Kidney (tissue), 14 donors: Measurements from ENCODE around the gene SFTA2. TPM values are rescaled to one million over a fixed set of nuclear protein-coding genes. Genes with fewer than 3 reads are reported as not detected.

Source experiments
- DNase-seq, 5 donors: peaks; one replicate each; pipeline ENCODE4 v3.0.0-alpha.2; 2013 to 2020
- FAIRE-seq: peaks from 2 replicates; lab custom pipeline; 2012; peaks lifted over from hg19 to GRCh38; lab: Jason Lieb, UNC
- H3K27ac ChIP-seq, 2 donors: one replicate each; pipeline ENCODE4 v1.7.0; 2013; ENCODE audit warnings: low read depth in 2 of 2, low read length in 2 of 2, inconsistent platforms in 1 of 2
- H3K27me3 ChIP-seq: one replicate; pipeline ENCODE4 v1.7.1; 2013; ENCODE audit warnings: low read length, inconsistent platforms; ENCODE audit not compliant: control insufficient read depth, insufficient read depth
- H3K36me3 ChIP-seq, 3 donors: one replicate each; pipeline versions ENCODE4 v1.7.0 to v1.7.1; 2013; ENCODE audit warnings: low read length in 3 of 3, control low read depth in 1 of 3, inconsistent platforms in 1 of 3; ENCODE audit not compliant: insufficient read depth in 3 of 3, control insufficient read depth in 2 of 3
- H3K4me1 ChIP-seq, 3 donors: one replicate each; pipeline versions ENCODE4 v1.7.0 to v1.7.1; 2013; ENCODE audit warnings: low read length in 3 of 3, inconsistent platforms in 1 of 3, low read depth in 1 of 3; ENCODE audit not compliant: control insufficient read depth in 2 of 3, insufficient read depth in 2 of 3
- H3K4me3 ChIP-seq, 3 donors: one replicate each; pipeline versions ENCODE4 v1.7.0 to v1.8.1; 2013; ENCODE audit warnings: low read length in 3 of 3, control low read depth in 1 of 3, inconsistent platforms in 1 of 3
- H3K9ac ChIP-seq, 3 donors: one replicate each; pipeline versions ENCODE4 v1.7.0 to v1.7.1; 2013; ENCODE audit warnings: low read length in 3 of 3, control low read depth in 1 of 3, inconsistent platforms in 1 of 3
- H3K9me3 ChIP-seq, 3 donors: one replicate each; pipeline versions ENCODE4 v1.7.0 to v1.7.1; 2013; ENCODE audit warnings: low read length in 3 of 3, control low read depth in 1 of 3, inconsistent platforms in 1 of 3; ENCODE audit not compliant: control insufficient read depth in 2 of 3, insufficient read depth in 1 of 3
- CTCF ChIP-seq: IDR thresholded peaks from 3 replicates; pipeline ENCODE4 v1.5.1; 2012; ENCODE audit warnings: mild to moderate bottlenecking, moderate library complexity, borderline replicate concordance; ENCODE audit not compliant: insufficient read depth; ENCODE audit errors: extremely low read depth
- intact Hi-C: fragments of 100-400 bp; cut with DNase I; formaldehyde crosslinking; loops from one replicate; pipeline ENCODE4 v1.11.1; 2022
- polyA plus RNA-seq: library from polyadenylated mRNA; stranded (reverse); fragments of 350-450 nt; fragmentation: Illumina TruSeq; extraction: RNeasy Lipid Tissue Mini Kit (QIAGEN cat#74804); gene quantifications from one replicate; pipeline ENCODE4 v1.2.3, GENCODE V29; 2014; ENCODE audit warnings: low read depth, low replicate concordance; ENCODE audit not compliant: insufficient read depth
- total RNA-seq: library from RNA; stranded (reverse); fragmentation: NEBNext Ultra II Directional; extraction: Animal tissue kit (Norgen Biotek cat#: 25700); gene quantifications from one replicate; pipeline ENCODE4 v1.2.1, GENCODE V29; 2021
- donor health status: control.
- donor health status: control.
- donor health status: control.
- donor health status: control.
- donor health status: control.
- donor health status: DM: yes; HTN: yes; CAD: no.
- donor health status: Normal renal cell carcinoma (clear cell type).

Gene SFTA2
- total and polyA plus RNA-seq, 2 donors from 2014 or later = 7.4 to 30.5 TPM

GRCh38 chr6:30894935-30895334, 37.0 kb downstream of the SFTA2 start:
- H3K4me1 ChIP-seq = no peaks in the 10 kb centered on the region
- DNase-seq (no peak), FAIRE-seq (no peak)
- no peaks in the 10 kb centered on the region for H3K27me3 ChIP-seq
- H3K36me3 ChIP-seq = peaks cover 5 to 45% (median 26%) of the 10 kb centered on the region in 3 donors
- no peaks in the 10 kb centered on the region for H3K9me3 ChIP-seq
- H3K9ac ChIP-seq = no peak overlapping the region
- intact Hi-C loops = no loop called here
- H3K4me3 ChIP-seq = no peak overlapping the region
- no peak for TF ChIP-seq CTCF
- no peak overlapping the region for H3K27ac ChIP-seq

- Histone ChIP-seq H3K4me1 (no peaks in the 10 kb centered on the region), H3K9ac (no peak overlapping the region), H3K9me3 (no peaks in the 10 kb centered on the region), H3K27me3 (no peaks in the 10 kb centered on the region), H3K4me3 (no peak overlapping the region), H3K27ac (no peak overlapping the region), H3K36me3 (peaks cover 8 to 48% (median 29%) of the 10 kb centered on the region in 3 donors)
- no peak for FAIRE-seq
- no peak for DNase-seq
- no peak for TF ChIP-seq CTCF
- intact Hi-C loops = no loop called here
Observed at GRCh38 chr6:30894381-30894780, 37.6 kb downstream of the SFTA2 start.

- H3K4me3 ChIP-seq = no peak overlapping the region
- no peak overlapping the region for H3K9ac ChIP-seq
- H3K4me1 ChIP-seq = no peaks in the 10 kb centered on the region
- intact Hi-C loops = no loop called here
- TF ChIP-seq CTCF = no peak
- DNase-seq = no peak
- no peak for FAIRE-seq
- no peaks in the 10 kb centered on the region for H3K9me3 ChIP-seq
- H3K27ac ChIP-seq = no peak overlapping the region
- no peaks in the 10 kb centered on the region for H3K27me3 ChIP-seq
- peaks cover 8 to 41% (median 29%) of the 10 kb centered on the region in 3 donors for H3K36me3 ChIP-seq
Observed at GRCh38 chr6:30893666-30894065, 38.3 kb downstream of the SFTA2 start.

GRCh38 chr6:30893001-30893591, 38.9 kb downstream of the SFTA2 start:
- H3K4me3 ChIP-seq = no peak overlapping the region
- H3K36me3 ChIP-seq = peaks cover 8 to 40% (median 24%) of the 10 kb centered on the region in 3 donors
- H3K27me3 ChIP-seq = no peaks in the 10 kb centered on the region
- intact Hi-C loops = no loop called here
- H3K4me1 ChIP-seq = no peaks in the 10 kb centered on the region
- H3K9ac ChIP-seq = no peak overlapping the region
- H3K27ac ChIP-seq = no peak overlapping the region
- FAIRE-seq = no peak
- no peak for TF ChIP-seq CTCF
- peak in 1 of 5 donors; percentile 47 for DNase-seq
- no peaks in the 10 kb centered on the region for H3K9me3 ChIP-seq
